WERI-Rb-1 (cell line): ENCODE measurements around the gene TRPM3.

Experiments
- DNase-seq: peaks from one replicate; pipeline ENCODE4 v3.0.0-alpha.2; 2020
- H3K27ac ChIP-seq: fragments of 250-450 bp; sonication (Bioruptor Pico); 2 replicates; pipeline ENCODE4 v1.5.1; 2020; ENCODE audit warnings: mild to moderate bottlenecking, moderate library complexity
- H3K27me3 ChIP-seq: fragments of 250-450 bp; sonication (Bioruptor Pico); 2 replicates; pipeline ENCODE4 v1.5.1; 2021; ENCODE audit warnings: mild to moderate bottlenecking, low read depth, moderate library complexity; ENCODE audit not compliant: insufficient read depth, severe bottlenecking
- H3K36me3 ChIP-seq: fragments of 250-450 bp; sonication (Bioruptor Pico); 2 replicates; pipeline ENCODE4 v1.5.1; 2020; ENCODE audit warnings: mild to moderate bottlenecking, moderate library complexity
- H3K4me3 ChIP-seq: 2 replicates; pipeline ENCODE4 v1.5.1; 2011; ENCODE audit warnings: low read depth, mild to moderate bottlenecking, control low read depth, low read length
- H3K9me3 ChIP-seq: fragments of 250-450 bp; sonication (Bioruptor Pico); 2 replicates; pipeline ENCODE4 v1.5.1; 2021; ENCODE audit warnings: mild to moderate bottlenecking, moderate library complexity; ENCODE audit not compliant: severe bottlenecking
- CTCF ChIP-seq: IDR thresholded peaks from 2 replicates; pipeline ENCODE4 v1.5.1; 2011; ENCODE audit warnings: low read depth, mild to moderate bottlenecking, control low read depth, inconsistent platforms, low read length

Gene TRPM3

GRCh38 chr9:70830618-70831017 is 290.8 kb downstream of the TRPM3 start:
- H3K9me3 ChIP-seq = no peaks in the 10 kb centered on the region
- peak; percentile 28 for DNase-seq
- H3K36me3 ChIP-seq = no peaks in the 10 kb centered on the region
- H3K27ac ChIP-seq = no peak overlapping the region
- no peak overlapping the region for H3K4me3 ChIP-seq
- TF ChIP-seq CTCF = no peak
- no peaks in the 10 kb centered on the region for H3K27me3 ChIP-seq

GRCh38 chr9:70829591-70830265 is 291.7 kb downstream of the TRPM3 start:
- H3K27ac ChIP-seq = no peak overlapping the region
- DNase-seq = no peak
- no peaks in the 10 kb centered on the region for H3K27me3 ChIP-seq
- no peak for TF ChIP-seq CTCF
- no peaks in the 10 kb centered on the region for H3K36me3 ChIP-seq
- no peak overlapping the region for H3K4me3 ChIP-seq
- H3K9me3 ChIP-seq = no peaks in the 10 kb centered on the region

- TF ChIP-seq CTCF = no peak
- Histone ChIP-seq H3K36me3 (no peaks in the 10 kb centered on the region), H3K27me3 (no peaks in the 10 kb centered on the region), H3K27ac (no peak overlapping the region), H3K4me3 (no peak overlapping the region), H3K9me3 (no peaks in the 10 kb centered on the region)
- no peak for DNase-seq
Measured at GRCh38 chr9:70826562-70826961, 294.9 kb downstream of the TRPM3 start.

- TF ChIP-seq CTCF = no peak
Measured at GRCh38 chr9:70823284-70823683, 298.1 kb downstream of the TRPM3 start.

GRCh38 chr9:70817311-70817710 is 304.1 kb downstream of the TRPM3 start:
- H3K27ac ChIP-seq = no peak overlapping the region
- H3K9me3 ChIP-seq = no peaks in the 10 kb centered on the region
- TF ChIP-seq CTCF = no peak
- no peaks in the 10 kb centered on the region for H3K36me3 ChIP-seq
- H3K4me3 ChIP-seq = no peak overlapping the region
- DNase-seq = no peak
- H3K27me3 ChIP-seq = no peaks in the 10 kb centered on the region

More at GRCh38 chr9:70823284-70823683, 298.1 kb downstream of the TRPM3 start:
- Histone ChIP-seq H3K4me3 (no peak overlapping the region), H3K9me3 (no peaks in the 10 kb centered on the region), H3K36me3 (no peaks in the 10 kb centered on the region), H3K27me3 (no peaks in the 10 kb centered on the region), H3K27ac (no peak overlapping the region)
- no peak for DNase-seq

GRCh38 chr9:70816891-70817290 is 304.5 kb downstream of the TRPM3 start:
- Histone ChIP-seq H3K9me3 (no peaks in the 10 kb centered on the region), H3K36me3 (no peaks in the 10 kb centered on the region), H3K27me3 (no peaks in the 10 kb centered on the region), H3K27ac (no peak overlapping the region), H3K4me3 (no peak overlapping the region)
- DNase-seq = no peak
- no peak for TF ChIP-seq CTCF
